K562 (cell line): ENCODE data around the gene SAMD15. TPM values are rescaled to one million over a fixed set of nuclear protein-coding genes. Genes with fewer than 3 reads are reported as not detected.

Experiments used
- ATAC-seq: fragments of 200-7000 bp; cut with Tn5 transposase; 3 replicates; pipeline ENCODE4 v1.9.1; 2020; ENCODE audit warnings: moderate library complexity
- BruUV-seq: library from RNA; stranded (reverse); fragments of 400-500 nt; replicated peaks from 2 replicates; lab custom pipeline; 2021; lab: Mats Ljungman, UMichigan
- CTCF ChIA-PET: fragments of 300-600 bp; formaldehyde crosslinking; extraction: SDS; loops from one replicate; lab custom pipeline; 2021; ENCODE audit warnings: low intra/inter-chr PET ratio; lab: Yijun Ruan, JAX
- POLR2A ChIA-PET: fragments of 300-600, 350-650 bp; sonication (Branson Sonifier 250); formaldehyde crosslinking; extraction: SDS; loops from one replicate; lab custom pipeline; 2021; ENCODE audit warnings: antibody characterized with exemption, inconsistent platforms; lab: Yijun Ruan, JAX
- DNase-seq, 4 experiments: peaks; one replicate each; pipeline versions ENCODE4 v3.0.0 to v3.0.0-alpha.2; 2011 to 2018; ENCODE audit warnings: low spot score in 3 of 4, mixed read lengths in 3 of 4; ENCODE audit errors: extremely low read depth in 1 of 4
- FAIRE-seq: peaks from 2 replicates; lab custom pipeline; 2011; peaks lifted over from hg19 to GRCh38; lab: Jason Lieb, UNC
- H2AFZ ChIP-seq: 2 replicates; pipeline ENCODE4 v1.6.0; 2011; ENCODE audit warnings: low read depth, low read length, control low read depth, inconsistent platforms
- H3K27ac ChIP-seq: fragments of 200-600 bp; 3 replicates; pipeline ENCODE4 v1.8.0; 2011; ENCODE audit warnings: low read depth, mild to moderate bottlenecking, control low read depth, inconsistent platforms, low read length, moderate library complexity, mixed read lengths; ENCODE audit errors: extremely low read depth
- H3K27me3 ChIP-seq, 2 experiments: fragments of 300-600 bp in 1 of 2; 2 replicates in 1 of 2; 3 replicates in 1 of 2; pipeline versions ENCODE4 v1.6.0 to v1.8.0; 2011; ENCODE audit warnings: inconsistent platforms in 2 of 2, low read length in 2 of 2, mild to moderate bottlenecking in 1 of 2, mixed read lengths in 1 of 2, moderate library complexity in 1 of 2; ENCODE audit not compliant: control insufficient read depth in 2 of 2, insufficient read depth in 2 of 2
- H3K36me3 ChIP-seq: fragments of 300-600 bp; 3 replicates; pipeline ENCODE4 v1.8.0; 2011; ENCODE audit warnings: mild to moderate bottlenecking, low read length, inconsistent platforms; ENCODE audit not compliant: control insufficient read depth, insufficient read depth
- H3K4me1 ChIP-seq, 2 experiments: fragments of 200-600 bp in 1 of 2; replicated peaks in 1 of 2; 2 replicates in 1 of 2; 3 replicates in 1 of 2; pipeline versions ENCODE4 v1.5.1 to v1.8.0; 2011; ENCODE audit warnings: inconsistent platforms in 2 of 2, low read length in 2 of 2, mild to moderate bottlenecking in 1 of 2, mixed read lengths in 1 of 2, moderate library complexity in 1 of 2; ENCODE audit not compliant: control insufficient read depth in 2 of 2, insufficient read depth in 2 of 2
- H3K4me2 ChIP-seq: 2 replicates; pipeline ENCODE4 v1.6.1; 2011; ENCODE audit warnings: low read length, control low read depth, inconsistent platforms, mixed read lengths; ENCODE audit not compliant: insufficient read depth
- H3K4me3 ChIP-seq: fragments of 200-600 bp; sonication (generic), shearing (Covaris generic); 2 replicates; pipeline ENCODE4 v1.5.1; 2016; ENCODE audit warnings: control low read depth, inconsistent platforms
- H3K79me2 ChIP-seq: fragments of 200-600 bp; 3 replicates; pipeline ENCODE4 v1.8.0; 2011; ENCODE audit warnings: low read length, inconsistent platforms; ENCODE audit not compliant: control insufficient read depth, insufficient read depth
- H3K9ac ChIP-seq, 2 experiments: 2 replicates each; pipeline versions ENCODE4 v1.6.0 to v1.6.1; 2011; ENCODE audit warnings: low read depth in 2 of 2, low read length in 2 of 2, control low read depth in 1 of 2, inconsistent platforms in 1 of 2, mild to moderate bottlenecking in 1 of 2, mixed read lengths in 1 of 2; ENCODE audit not compliant: insufficient read depth in 1 of 2
- H3K9me1 ChIP-seq: one replicate; pipeline ENCODE4 v1.6.0; 2011; ENCODE audit warnings: inconsistent platforms, mild to moderate bottlenecking, low read length, moderate library complexity; ENCODE audit not compliant: control insufficient read depth, insufficient read depth
- H3K9me3 ChIP-seq: replicated peaks from 2 replicates; pipeline ENCODE4 v1.5.1; 2011; ENCODE audit warnings: low read depth, low read length, inconsistent platforms; ENCODE audit not compliant: control insufficient read depth, insufficient read depth
- H4K20me1 ChIP-seq: replicated peaks from 2 replicates; pipeline ENCODE4 v1.6.1; 2011; ENCODE audit warnings: low read length, inconsistent platforms, mixed read lengths; ENCODE audit not compliant: control insufficient read depth, insufficient read depth
- CEBPG ChIP-seq, 3 experiments: fragments of 200-800 bp in 1 of 3; sonication (Bioruptor generic) in 1 of 3; sonication (generic) in 1 of 3; formaldehyde crosslinking in 1 of 3; IDR thresholded peaks in 2 of 3; conservative IDR thresholded peaks in 1 of 3; 2 replicates each; pipeline versions ENCODE4 v1.6.1 to v1.8.0; 2016 to 2022; ENCODE audit warnings: missing compliant biosample characterization in 2 of 3, missing genetic modification characterization in 2 of 3, mild to moderate bottlenecking in 1 of 3, missing genetic modification reagents in 1 of 3
- ELF2 ChIP-seq: fragments of 250-450 bp; sonication (Bioruptor Pico); IDR thresholded peaks from 2 replicates; pipeline ENCODE4 v1.5.0; 2021; ENCODE audit warnings: mild to moderate bottlenecking
- JUND ChIP-seq, 2 experiments: IDR thresholded peaks; 2 replicates in 1 of 2; 3 replicates in 1 of 2; pipeline ENCODE4 v1.6.1; 2011; ENCODE audit warnings: borderline replicate concordance in 2 of 2, low read depth in 2 of 2, low read length in 2 of 2, improper control_type of control experiment in 1 of 2, missing biosample characterization in 1 of 2, missing genetic modification characterization in 1 of 2, missing genetic modification reagents in 1 of 2
- MEIS2 ChIP-seq: fragments of 450-650 bp; IDR thresholded peaks from 2 replicates; pipeline ENCODE4 v1.6.1; 2014; ENCODE audit warnings: mild to moderate bottlenecking; ENCODE audit not compliant: partially characterized antibody
- RB1 ChIP-seq: fragments of 450-650 bp; IDR thresholded peaks from 2 replicates; pipeline ENCODE4 v1.6.1; 2017; ENCODE audit warnings: low read depth, mild to moderate bottlenecking
- SRSF3 ChIP-seq: fragments of 200-400 bp; formaldehyde crosslinking; IDR thresholded peaks from 2 replicates; pipeline ENCODE4 v1.6.1; 2016; ENCODE audit warnings: mild to moderate bottlenecking, low read length, moderate library complexity; ENCODE audit not compliant: insufficient read depth
- ZNF77 ChIP-seq: fragments of 250-450 bp; sonication (Bioruptor Pico); IDR thresholded peaks from 2 replicates; pipeline ENCODE4 v1.5.0; 2020
- WGBS: fragments of 100-300 bp; shearing (Covaris generic); methylation state at CpG from one replicate; pipeline ENCODE4 v1.1.6; 2016; ENCODE audit warnings: low coverage, mixed read lengths; ENCODE audit not compliant: insufficient coverage; ENCODE audit errors: missing lambda C conversion rate; 5-methylcytosine and 5-hydroxymethylcytosine counted together
- in situ Hi-C: fragments of 300-500 bp; cut with MboI; formaldehyde crosslinking; loops from 4 replicates; pipeline ENCODE4 v1.15.0; 2018; ENCODE audit warnings: inconsistent platforms, mixed read lengths
- intact Hi-C: fragments of 100-400 bp; cut with micrococcal nuclease; formaldehyde crosslinking; loops from 2 replicates; pipeline ENCODE4 v1.14.2; 2022
- polyA plus RNA-seq, 8 experiments: library from polyadenylated mRNA; depleted of rRNA in 4 of 8; stranded (reverse) in 5 of 8; unstranded in 3 of 8; fragments of >200 nt; fragmentation: Nextera tagmentation in 2 of 8; fragmentation: Illumina TruSeq in 1 of 8; extraction: Ambion mirVana in 2 of 8; extraction: Trizol in 1 of 8; gene quantifications; 2 replicates each; pipeline versions ENCODE4 v1.2.1 to v1.2.3, GENCODE V29; 2011 to 2014; ENCODE audit warnings: inconsistent platforms in 1 of 8, missing spikeins in 1 of 8
- total RNA-seq, 7 experiments: library from RNA; depleted of rRNA in 6 of 7; stranded (reverse); fragments of >200 nt in 6 of 7; fragmentation: Illumina TruSeq in 2 of 7; extraction: Trizol in 2 of 7; gene quantifications; 2 replicates each; pipeline versions ENCODE4 v1.2.1 to v1.2.3, GENCODE V29; 2011 to 2021; ENCODE audit warnings: low replicate concordance in 1 of 7
- TF ChIP-seq, protein P1 (sequence below): fragments of 250-450 bp; sonication (Bioruptor Pico); IDR thresholded peaks from 2 replicates; pipeline ENCODE4 v1.5.0; 2021
- TF ChIP-seq, protein P2 (sequence below), 2 experiments: IDR thresholded peaks; 2 replicates each; pipeline ENCODE4 v1.6.1; 2012; ENCODE audit warnings: improper control_type of control experiment in 2 of 2, low read depth in 2 of 2, low read length in 2 of 2, borderline replicate concordance in 1 of 2

The SAMD15 gene
- total and polyA plus RNA-seq, 9 of the 15 experiments (the other 6 are each of a cell fraction or from before 2014, with no cell fraction given), result 0.18 to 0.54 (median 0.25) TPM

DNA sequence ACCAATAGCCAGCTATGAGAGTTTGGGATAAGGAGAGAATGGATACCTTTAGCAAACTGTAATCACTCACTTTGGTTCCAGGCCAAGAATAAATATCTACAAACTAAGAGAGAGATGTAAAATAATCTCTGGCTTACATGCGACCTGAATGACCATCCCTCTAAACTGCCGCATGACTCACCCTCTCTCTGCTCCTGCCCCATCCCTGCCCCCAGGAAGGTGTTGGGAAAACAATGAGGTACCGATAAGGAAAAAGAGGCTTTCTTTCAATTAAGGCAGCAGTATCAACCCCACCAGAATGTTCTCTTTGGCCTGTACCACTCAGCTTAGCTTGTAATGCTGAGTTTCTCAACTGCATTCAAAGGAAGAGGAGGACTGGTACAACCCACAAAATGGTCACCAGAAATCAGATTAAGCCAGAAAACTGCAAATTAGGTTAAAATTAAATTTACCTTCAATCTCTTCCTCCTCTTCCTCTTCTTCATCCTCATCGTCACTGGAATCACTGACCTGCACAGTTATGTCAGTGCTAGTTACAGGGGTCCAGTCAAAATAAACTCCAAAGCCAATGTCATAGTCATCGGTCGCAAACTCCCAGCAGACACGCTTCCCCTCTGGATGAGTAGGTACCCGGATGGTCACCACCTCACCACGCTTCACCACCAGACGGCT lies 34.3 kb upstream of the SAMD15 start (continued):
- TF ChIP-seq, protein P1, sequence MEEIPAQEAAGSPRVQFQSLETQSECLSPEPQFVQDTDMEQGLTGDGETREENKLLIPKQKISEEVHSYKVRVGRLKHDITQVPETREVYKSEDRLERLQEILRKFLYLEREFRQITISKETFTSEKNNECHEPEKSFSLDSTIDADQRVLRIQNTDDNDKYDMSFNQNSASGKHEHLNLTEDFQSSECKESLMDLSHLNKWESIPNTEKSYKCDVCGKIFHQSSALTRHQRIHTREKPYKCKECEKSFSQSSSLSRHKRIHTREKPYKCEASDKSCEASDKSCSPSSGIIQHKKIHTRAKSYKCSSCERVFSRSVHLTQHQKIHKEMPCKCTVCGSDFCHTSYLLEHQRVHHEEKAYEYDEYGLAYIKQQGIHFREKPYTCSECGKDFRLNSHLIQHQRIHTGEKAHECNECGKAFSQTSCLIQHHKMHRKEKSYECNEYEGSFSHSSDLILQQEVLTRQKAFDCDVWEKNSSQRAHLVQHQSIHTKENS (CRISPR knock-in tag), result no peak
- TF ChIP-seq JUND (IDR thresholded peaks at IDR 0.05; ENCODE audit: borderline replicate concordance, low read depth, low read length) (peak; percentile 91), JUND (tag; IDR thresholded peaks at IDR 0.05; ENCODE audit: borderline replicate concordance, low read depth, low read length) (peak; percentile 83; the same call in 1 of the 3 replicates), ZNF77 (no peak), RB1 (no peak), SRSF3 (no peak), CEBPG (CRISPR knock-in tag; IDR thresholded peaks at IDR 0.05) (no peak), CEBPG (tag; conservative IDR thresholded peaks at IDR 0.05 in 1 of 2, IDR thresholded peaks at IDR 0.05 in 1 of 2) (no peak), ELF2 (CRISPR knock-in tag) (no peak)

DNA sequence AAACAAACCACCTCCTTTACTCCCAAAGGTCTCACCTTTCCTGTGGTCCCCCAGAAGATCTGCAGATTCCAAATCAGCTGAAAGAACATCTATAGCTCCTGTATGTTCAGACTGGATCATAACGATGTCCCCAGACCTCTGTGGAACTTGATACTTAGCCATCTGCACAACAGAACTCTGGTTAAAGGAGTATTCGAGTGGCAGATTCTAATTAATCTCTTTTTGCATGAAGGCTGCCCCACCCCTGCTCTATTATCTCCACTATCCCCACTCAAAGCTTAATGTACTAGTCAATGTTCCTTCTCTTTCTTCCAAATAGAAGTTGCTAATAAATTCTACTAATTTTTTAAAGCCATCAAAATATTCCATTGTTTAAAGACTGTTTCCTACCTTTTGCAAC lies 33.5 kb upstream of the SAMD15 start:
- CTCF ChIA-PET, result no interaction called here
- H3K9me1 ChIP-seq, result no peaks in the 10 kb centered on the region
- H4K20me1 ChIP-seq, result no peaks in the 10 kb centered on the region
- FAIRE-seq (no peak), DNase-seq (no peak), ATAC-seq (no peak)
- intact Hi-C loops, result no loop called here
- no peak overlapping the region for H3K4me2 ChIP-seq
- POLR2A ChIA-PET, result interaction anchor here (1.3 to 1.7 kb wide), 2 partner anchors 10 to 11 kb away, joined by 3 to 4 read pairs; no protein-coding TSS in a partner anchor
- no peak overlapping the region for H3K9ac ChIP-seq
- TF ChIP-seq, protein P2, sequence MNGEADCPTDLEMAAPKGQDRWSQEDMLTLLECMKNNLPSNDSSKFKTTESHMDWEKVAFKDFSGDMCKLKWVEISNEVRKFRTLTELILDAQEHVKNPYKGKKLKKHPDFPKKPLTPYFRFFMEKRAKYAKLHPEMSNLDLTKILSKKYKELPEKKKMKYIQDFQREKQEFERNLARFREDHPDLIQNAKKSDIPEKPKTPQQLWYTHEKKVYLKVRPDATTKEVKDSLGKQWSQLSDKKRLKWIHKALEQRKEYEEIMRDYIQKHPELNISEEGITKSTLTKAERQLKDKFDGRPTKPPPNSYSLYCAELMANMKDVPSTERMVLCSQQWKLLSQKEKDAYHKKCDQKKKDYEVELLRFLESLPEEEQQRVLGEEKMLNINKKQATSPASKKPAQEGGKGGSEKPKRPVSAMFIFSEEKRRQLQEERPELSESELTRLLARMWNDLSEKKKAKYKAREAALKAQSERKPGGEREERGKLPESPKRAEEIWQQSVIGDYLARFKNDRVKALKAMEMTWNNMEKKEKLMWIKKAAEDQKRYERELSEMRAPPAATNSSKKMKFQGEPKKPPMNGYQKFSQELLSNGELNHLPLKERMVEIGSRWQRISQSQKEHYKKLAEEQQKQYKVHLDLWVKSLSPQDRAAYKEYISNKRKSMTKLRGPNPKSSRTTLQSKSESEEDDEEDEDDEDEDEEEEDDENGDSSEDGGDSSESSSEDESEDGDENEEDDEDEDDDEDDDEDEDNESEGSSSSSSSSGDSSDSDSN (IDR thresholded peaks at IDR 0.05; ENCODE audit: borderline replicate concordance in 1 of 2, low read depth in 2 of 2, low read length in 2 of 2), result no peak
- TF ChIP-seq MEIS2, result peak; percentile 2
- H3K27me3 ChIP-seq, result no peaks in the 10 kb centered on the region
- no peaks in the 10 kb centered on the region for H3K79me2 ChIP-seq
- H3K9me3 ChIP-seq, result no peaks in the 10 kb centered on the region
- H3K27ac ChIP-seq, result no peak overlapping the region
- no peak overlapping the region for H2AFZ ChIP-seq
- no TSS peak for BruUV-seq
- 3% methylated on average over 2 of the region's 2 CpGs for WGBS
- H3K4me3 ChIP-seq, result no peak overlapping the region
- in situ Hi-C loops, result no loop called here
- peaks cover 0 to 13% of the 10 kb centered on the region in 2 experiments; a peak in 3 of 5 replicates for H3K4me1 ChIP-seq
- peaks cover 32% of the 10 kb centered on the region; the same call in 2 of the 3 replicates for H3K36me3 ChIP-seq
